Measurements from ENCODE around the gene OPTN.
"Not testable (repeated sequence)": the region's sequence is repeated elsewhere in the genome, so short reads cannot be mapped to it uniquely, and the experiment has no call there.

OPTN gene

DNA sequence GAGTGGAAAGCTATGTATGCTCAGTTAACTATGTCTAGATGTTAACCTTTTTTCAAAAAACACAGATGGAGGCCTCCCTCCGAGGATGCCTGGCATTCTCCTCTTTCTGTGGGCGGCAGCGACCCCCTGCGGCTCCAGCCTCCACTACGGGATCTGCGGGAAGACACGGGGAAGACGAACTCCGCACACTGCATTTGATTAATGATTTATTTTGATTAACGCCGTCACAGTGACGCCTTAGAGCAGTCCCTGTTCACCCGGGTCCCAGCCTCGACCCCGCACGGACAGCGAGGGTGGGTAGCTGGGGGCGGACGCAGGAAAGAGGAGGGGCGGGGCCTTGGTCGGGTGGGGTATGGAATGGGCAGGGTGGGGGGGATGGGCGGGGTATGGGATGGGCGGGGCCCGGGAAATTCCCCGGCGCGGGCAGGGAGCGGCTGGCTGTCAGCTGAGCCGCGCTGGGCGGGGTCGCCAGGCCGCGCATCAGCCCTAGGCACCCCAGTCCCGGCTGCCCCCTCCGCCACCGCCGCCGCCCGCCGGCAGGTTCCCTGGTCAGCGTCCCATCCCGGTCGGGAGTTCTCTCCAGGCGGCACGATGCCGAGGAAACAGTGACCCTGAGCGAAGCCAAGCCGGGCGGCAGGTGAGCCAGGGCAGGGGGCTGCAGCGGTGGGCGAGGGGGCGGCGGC lies at the start of gene OPTN:
OPTN (plus strand) TSS at position 498 of the 683 bp plus-strand sequence. CDS start 8,960 bp downstream, outside the sequence.
- peak; percentile 85 to 87 for DNase-seq

DNA sequence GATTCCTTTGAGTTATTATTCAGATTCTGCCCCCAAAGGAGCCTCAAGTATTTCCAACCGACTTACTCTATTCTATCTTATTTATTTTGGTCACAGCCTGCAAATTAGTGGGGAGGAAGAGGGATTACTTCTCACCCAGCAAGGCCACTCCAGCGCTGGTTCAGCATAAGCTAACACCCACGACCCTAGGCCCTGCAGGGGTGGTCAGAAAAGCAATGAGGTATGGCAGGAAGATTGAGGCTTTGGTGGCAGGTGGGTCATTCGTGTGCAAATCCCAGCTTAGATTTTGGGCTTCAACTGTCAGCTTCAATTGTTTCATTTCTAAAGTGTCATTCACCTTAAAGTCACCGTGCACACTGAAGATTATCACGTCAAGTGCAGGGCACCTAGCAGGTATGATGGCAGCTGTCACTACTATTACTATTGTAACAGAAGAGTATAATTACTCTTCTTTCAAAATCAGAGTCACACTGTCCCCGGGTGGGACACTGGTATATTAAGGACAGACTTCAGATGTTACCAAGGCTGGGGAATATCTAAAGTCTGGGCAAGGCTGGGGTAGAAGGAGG lies 48.8 kb upstream of the OPTN start:
- no peak for DNase-seq

DNA sequence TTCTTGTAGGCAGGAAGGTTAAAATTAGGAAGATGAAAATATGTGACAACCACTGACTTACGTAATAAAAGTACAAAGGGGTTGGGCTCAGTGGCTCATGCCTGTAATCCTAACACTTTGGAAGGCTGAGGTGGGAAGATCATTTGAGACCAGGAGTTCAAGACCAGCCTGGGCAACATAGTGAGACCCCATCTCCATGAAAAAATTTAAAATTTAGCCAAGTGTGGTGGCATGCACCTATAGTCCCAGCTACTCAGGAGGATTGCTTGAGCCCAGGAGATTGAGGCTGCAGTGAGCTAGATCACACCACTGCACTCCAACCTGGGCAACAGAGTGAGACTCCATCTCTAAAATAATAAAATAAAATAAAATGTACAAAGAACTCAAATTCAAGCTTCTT lies 46.8 kb upstream of the OPTN start:
- DNase-seq: not testable (repeated sequence)

DNA sequence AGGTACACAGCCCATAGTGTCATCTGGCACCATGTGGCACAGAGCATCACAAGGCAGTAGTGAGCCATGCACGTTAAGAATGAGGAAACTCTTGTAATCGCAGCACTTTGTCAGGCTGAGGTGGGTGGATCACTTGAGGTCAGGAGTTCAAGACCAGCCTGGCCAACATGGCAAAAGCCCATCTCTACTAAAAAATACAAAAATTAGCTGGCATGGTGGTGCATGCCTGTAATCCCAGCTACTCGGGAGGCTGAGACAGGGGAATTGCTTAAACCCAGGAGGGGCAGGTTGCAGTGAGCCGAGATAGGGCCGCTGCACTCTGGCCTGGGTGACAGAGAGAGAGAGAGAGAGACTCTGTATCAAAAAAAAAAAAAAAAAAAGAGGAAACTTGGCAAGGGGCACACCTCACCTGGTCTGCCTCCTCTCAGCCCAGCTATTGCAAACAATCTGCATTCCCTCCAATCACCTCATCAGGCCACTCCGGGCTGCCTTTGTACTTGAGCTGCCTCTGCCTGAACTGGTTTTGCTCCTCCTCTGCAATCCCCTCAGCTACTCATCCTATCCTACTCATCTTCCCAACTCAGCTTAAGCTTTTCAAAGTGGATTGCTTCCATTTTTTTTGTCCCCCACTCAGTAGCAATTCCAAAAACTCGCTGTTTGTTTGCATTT lies 46.0 kb upstream of the OPTN start:
- DNase-seq: no peak

DNA sequence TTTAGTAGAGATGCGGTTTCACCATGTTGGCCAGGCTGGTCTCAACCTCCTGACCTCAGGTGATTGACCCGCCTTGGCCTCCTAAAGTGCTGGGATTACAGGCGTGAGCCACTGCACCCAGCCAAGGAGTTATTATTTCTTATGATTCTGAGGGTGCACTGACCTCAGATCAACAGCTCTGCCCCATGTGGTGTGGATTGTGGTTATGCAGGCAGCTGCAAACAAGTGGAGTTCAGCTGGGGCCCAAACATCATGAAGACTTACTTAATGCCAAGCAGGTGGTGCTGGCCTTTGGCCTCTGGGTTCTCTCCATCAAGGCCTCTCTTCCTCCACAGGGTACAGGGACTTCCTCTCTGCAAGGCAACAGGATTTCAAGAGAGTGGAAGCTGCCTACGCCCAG lies 45.1 kb upstream of the OPTN start:
- DNase-seq: no peak

DNA sequence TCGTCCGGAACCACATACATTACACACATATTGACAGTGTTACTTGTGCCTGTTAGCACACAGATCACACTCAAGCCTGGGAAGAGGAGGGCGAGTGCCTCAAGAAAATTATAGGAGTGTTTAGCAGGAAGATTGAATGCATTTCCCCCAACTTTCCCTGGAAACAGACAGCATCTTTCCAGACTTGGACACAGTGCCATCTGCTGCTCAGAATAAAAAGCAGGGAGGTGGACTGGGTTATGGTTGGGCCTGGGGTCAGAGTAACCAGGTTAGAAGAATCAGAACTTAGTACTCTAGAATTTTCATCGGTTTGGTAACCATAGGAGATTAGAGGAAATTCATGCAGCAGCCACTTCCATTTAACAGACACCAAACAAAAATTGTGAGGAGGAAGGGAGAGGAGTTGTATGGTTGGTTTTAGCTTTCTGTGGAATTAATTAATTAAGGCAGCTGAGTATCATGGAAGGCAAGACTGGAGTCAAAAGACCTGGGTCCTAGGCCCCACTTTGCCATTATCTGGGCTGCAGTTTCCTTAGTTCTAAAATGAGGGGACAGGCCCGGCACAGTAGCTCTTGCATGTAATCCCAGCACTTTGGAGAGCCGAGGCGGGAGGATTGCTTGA lies 43.4 kb upstream of the OPTN start:
- no peak for DNase-seq

DNA sequence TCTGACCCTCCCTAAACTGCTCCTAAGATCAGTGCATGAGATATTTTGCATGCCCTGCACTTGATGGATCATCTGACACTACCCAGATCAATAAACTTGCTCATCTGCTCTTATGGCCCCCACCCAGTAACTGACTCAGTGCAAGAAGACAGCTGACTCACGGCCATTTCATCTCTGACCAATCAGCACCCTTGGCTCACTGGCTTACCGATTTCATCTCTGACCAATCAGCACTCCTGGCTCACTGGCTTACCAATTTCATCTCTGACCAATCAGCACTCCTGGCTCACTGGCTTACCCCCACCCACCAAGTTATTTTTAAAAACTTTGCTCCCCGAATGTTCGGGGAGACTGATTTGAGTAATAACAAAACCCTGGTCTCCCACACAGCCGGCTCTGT lies 37.2 kb upstream of the OPTN start:
- peak in 1 of 2 experiments; percentile 20 for DNase-seq

DNA sequence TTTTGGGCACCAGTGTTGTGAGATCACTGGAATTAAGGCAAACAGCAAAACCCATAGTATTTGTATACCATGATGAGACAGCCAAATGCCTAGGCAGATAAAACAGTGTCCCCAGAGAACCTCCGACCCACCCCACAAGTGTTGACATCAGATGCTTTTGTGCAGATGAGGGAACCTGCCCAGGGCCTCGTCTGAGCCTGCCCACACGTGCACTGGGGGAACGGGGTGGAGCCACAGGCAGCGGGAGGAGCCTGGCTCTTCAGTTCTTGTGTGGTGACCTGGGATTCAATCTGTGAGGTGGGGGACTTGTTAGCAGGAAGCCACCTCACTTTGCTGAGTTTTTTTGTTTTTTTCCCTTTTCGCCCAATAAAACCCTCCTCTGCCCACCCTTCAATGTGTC lies 33.4 kb upstream of the OPTN start:
- no peak for DNase-seq

DNA sequence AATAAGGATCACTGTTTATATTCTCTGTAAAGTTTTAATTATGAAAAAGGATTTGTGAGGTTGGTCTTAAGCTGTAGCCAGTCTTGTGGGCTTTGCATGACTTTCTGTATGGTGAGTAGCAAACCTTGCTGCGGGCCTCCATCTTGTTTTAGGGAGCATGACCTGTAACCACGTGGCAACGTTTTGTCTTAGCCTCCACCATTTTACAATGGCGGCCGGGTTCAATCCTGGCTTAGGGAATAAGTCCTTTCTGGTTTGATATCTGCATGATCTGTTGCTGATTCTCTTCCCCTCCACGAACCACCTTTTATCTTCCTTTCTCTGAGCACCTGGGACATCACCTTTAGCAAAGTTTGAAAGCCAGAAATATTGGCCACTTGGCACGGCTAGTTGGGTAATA lies 32.5 kb upstream of the OPTN start:
- no peak for DNase-seq

DNA sequence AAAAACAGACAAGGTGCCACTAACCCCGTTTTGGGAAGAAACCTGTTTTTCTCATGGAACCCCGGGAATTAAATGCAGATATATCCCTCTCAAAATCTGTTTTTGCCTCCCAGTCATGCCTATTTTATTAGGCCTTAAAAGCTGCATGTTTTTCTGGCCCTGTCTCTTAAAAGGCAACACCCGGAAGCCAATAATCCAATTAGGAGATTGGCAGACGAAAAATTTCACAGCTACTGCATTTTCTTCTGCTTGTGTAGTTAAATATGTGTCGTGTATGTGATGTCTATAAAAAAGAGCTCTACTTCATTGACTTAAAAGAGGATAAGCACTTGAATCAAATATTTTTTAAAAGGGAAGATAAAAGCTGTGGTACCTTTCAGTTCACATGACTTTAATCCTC lies 31.9 kb upstream of the OPTN start:
- DNase-seq: no peak

DNA sequence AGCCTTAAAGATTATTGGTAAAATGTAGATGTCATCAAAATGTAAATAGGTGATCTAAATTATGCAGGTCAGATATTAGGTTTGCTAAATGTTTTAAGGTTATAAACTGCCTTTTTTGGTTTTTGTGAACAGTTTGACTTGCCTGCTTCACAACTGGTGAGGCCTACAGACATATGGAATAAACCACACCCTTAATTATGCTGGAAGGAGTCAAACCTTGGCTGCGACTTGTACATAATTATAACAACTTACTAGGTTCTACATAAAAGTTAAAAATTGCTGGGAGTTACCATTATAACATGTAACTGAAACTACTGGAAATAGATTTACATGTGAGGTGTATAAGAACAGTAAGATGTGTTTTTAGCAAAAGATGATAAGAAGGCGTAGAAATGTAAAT lies 31.5 kb upstream of the OPTN start:
- DNase-seq: no peak

DNA sequence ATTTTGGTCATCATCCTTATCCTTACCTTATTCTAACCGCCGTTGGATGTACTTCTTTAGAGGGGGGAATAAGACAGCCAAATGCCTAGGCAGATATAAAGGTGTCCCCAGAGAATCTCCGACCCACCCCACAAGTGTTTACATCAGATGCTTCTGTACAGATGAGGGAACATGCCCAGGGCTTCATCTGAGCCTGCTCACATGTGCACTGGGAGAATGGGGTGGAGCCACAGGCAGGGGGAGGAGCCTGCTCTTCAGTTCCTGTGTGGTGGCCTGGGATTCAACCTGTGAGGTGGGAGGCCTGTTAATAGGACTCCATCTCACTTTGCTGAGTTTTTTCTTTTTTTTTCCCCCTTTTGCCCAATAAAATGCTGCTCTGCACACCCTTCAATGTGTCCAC lies 27.6 kb upstream of the OPTN start:
- DNase-seq: peak in 1 of 2 experiments; percentile 20

DNA sequence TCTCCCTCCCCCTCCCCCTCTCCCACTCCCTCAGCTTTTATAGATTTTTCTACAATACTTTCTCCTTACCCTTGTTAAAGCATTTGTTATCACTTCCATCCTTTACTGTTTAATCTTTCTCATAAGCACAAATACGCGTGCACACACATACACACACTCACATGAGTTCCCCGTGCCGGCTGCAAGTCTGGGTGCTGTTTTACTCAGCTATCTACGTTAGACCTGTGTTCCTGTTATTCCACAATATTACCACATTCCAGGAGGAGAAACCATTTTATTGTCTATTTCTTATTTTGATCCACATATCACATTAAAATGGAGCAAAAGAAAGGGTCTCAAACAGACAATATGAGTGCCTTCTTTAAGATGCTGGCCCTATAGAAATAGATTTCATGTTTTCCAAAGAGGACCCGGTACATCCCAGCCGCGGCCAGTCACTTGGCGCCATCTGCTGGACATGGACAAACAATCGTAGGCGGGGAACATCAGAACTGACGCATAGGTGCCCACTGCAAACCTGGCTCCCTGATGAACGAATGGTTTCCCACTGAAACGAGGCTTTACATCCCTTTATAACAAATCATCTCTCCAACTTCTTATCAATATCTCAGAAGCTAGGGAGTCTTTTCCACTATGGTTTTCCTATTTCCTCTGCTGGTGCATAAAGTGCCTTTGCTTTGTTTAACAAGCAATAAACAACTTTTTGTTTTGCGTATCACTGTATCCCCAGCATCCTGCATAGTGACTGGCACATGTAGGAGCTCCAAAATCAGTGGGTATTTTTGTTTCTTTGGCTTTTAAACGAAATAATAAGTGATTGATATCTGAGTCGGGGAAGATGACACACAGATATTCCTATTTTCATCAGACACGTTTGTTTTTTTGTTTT lies 25.2 kb upstream of the OPTN start:
- DNase-seq: peak; percentile 77 to 80

DNA sequence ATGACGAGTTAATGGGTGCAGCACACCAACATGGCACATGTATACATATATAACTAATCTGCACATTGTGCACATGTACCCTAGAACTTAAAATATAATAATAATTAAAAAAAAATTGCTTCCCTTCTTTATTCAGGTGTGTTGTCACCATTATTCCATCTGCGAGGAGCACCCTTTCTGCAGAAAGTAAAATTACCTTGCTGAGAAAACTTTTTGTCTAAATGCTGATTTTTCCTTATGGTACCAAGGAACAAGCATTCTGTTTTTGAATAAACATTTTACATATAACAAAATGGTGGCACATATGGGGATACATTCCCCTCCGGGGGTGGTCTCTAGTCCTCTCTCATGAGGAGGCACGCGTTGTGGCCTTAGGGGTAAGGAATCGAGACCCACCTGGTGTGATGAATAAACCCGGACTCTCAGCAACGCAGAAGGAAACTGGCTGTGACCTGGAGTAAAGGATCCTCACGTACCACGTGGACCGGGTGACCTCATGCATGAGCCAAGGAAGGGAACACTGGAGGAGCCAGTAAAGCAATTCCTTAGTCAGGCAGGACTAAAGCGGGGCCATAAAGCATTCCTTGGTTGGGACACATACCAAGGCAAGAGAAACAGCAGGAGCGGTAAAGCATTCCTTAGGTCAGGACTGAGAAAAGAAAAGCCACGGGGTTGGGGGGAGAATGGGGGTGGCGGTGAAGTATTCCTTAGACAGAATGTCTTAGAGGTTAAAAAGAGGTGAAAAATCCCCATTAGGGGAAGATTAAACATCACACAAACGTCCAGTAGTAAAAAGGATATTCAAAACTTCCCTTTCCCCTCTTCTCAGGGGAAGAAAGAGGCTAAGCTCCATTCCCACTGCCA lies 20.8 kb upstream of the OPTN start:
- no peak for DNase-seq

DNA sequence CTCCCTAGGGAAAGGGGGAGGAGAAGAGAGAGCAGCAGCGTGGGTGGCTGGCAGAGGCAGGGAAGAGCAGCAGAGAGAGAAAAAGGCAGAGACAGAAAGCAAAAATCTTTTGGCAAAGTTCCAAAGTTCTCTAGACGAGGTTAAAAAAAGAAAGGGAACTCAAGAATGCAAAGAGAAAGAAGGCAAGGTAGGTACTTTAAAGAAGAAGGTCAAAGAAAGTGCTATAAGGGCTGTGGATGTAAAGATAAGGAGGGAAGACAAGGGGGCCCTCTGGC lies 20.2 kb upstream of the OPTN start:
- no peak for DNase-seq

DNA sequence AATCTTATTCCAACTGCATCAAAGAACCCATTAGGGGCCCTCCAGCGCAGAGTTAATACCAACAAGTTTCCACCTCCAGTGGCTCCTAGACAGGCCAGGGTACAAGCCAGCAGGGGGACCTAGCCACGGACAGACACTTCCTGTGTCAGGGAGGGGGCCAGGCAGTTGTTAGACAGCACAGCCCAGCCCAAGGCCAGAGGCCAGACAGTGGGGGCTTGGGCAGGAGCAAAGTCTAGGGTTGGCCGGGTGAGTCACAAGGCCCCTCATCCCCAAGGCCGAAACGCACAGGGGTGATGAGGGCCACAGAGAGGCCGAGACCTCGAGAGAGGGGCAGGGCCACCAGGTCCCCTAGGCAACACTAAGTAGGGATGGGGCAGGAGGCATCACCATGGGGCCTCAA lies 19.3 kb upstream of the OPTN start:
- no peak for DNase-seq

DNA sequence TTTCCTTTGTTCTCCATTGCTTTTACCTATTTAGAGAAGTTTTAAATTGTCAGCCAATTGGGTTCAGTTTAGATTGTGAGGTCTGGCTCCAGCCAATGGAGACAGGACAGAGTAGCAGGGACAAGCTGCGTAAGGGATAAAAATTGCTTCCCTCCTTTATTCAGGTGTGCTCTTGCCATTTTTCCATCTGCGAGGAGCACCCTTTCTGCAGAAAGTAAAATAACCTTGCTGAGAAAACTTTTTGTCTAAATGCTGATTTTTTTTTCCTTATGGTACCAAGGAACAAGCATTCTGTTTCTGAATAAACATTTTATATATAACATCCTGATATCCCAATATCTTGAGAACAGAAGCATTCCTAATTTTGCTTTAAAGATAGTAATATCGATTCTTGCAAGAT lies 16.3 kb upstream of the OPTN start:
- DNase-seq: not testable (repeated sequence)

DNA sequence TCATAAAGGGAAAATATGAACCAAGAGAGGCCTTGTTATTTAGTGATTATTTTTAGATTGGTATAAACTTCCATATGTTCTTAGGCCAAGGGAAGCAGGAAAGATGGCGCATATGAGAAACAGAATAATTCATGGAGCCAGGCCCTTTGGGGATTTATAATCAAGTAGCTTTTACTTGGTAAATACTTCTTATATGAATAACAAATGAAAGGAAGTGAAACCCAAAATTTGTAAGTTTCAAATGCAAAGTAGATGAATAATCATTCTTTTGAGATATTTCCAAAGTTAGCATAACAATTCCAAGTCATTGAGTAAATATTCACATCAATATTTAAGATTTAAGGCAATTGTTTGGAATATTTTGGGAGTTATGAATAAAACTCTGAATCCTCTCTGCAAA lies 13.9 kb upstream of the OPTN start:
- DNase-seq: no peak

DNA sequence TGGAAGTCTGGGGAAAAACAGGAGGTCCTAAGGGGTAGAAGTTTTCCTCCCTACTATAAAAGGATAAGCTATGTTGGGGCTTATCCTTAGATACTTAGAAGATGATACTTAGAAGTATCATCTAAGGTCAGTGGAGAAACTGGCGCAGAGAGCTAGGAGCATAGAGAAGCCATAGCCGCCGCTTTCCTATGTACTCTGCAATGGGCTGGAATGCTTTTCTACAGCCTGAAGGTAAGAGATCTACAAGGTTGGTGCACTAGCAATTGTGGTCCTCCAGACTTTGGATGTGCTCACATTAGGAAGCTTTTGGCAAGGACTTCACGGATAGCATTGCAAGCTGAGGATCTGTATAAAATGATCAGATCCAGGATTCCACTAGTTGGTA lies 12.4 kb upstream of the OPTN start:
- DNase-seq: no peak

DNA sequence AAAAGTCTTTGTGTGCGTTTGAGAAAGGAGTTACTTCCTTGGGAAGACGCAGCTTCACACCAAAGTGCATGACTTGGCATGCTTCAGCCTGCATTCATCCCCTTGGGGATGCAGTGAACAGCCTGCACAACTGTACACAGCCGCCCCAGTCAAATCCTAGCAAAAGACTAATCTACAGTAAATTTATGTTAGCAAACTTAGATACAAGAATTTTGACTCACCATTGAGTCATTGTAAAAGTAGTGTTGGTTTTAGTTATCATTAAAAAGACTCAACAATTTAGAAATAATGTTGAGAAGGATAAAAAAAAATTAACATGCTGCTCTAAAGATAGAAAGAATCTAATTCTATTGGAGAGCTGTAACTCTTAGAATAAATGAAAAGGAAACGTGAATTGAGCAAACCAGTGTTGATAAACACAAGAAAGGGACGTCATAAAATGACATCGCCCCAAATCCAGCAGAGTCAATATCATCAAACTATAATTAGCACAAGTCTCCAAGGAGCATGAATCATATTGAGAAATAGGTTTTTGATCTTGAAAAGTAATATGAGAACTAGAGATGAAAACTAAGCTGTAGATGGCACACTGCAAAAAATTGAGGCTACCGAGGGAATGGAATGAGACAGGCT lies 11.9 kb upstream of the OPTN start:
- no peak for DNase-seq

DNA sequence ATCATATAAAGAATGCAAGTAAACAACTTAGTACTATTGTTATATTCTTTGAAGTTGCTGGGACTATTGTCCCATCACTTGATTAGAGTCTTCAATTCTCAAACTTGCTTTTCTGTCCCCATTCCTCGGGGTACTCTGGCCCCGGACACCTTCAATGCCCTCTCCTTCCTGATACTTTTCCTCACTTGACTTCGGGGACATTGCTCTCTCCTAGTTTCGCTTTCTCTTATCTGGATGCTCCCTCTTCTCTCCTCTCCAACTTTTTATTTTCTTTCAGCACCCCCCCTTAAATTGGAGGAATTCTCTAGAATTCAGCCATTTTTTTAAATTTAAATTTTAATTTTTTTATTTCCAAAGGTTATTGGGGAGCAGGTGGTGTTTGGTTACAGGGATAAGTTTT lies 10.6 kb upstream of the OPTN start:
- no peak for DNase-seq

DNA sequence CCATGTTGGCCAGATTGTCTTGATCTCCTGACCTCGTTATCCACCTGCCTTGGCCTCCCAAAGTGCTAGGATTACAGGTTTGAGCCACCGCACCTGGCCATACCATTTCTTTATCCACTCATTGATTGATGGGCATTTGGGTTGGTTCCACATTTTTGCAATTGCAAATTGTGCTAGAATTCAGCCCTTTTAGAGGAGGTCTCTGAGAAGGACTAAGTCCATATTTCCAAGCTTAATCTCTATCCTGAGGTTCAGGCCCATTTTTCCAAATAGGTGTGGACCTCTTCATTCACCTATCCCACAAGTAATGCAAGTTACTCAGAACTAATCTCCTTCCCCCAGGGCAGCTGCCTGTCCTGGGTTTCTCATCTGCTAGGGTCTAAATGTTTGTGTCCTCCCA lies 9.7 kb upstream of the OPTN start:
- DNase-seq: no peak
